GM20000 (cell line): Measurements from ENCODE around the gene TRAPPC10.

Experiments
- DNase-seq: peaks from one replicate; pipeline ENCODE4 v3.0.0; 2012; ENCODE audit warnings: low spot score
- CTCF ChIP-seq: IDR thresholded peaks from 2 replicates; pipeline ENCODE4 v1.5.1; 2012; ENCODE audit warnings: mild to moderate bottlenecking, control low read depth; ENCODE audit errors: extremely low read depth, missing control alignments

TRAPPC10 gene

GRCh38 chr21:43994646-43995045 lies 17.5 kb upstream of the TRAPPC10 start:
- no peak for DNase-seq
- TF ChIP-seq CTCF, result no peak

- no peak for TF ChIP-seq CTCF
- DNase-seq, result no peak
Measured at GRCh38 chr21:43995521-43996105, 16.5 kb upstream of the TRAPPC10 start.

GRCh38 chr21:43997766-43998742 lies 14.1 kb upstream of the TRAPPC10 start:
- TF ChIP-seq CTCF, result no peak
- no peak for DNase-seq

DNA sequence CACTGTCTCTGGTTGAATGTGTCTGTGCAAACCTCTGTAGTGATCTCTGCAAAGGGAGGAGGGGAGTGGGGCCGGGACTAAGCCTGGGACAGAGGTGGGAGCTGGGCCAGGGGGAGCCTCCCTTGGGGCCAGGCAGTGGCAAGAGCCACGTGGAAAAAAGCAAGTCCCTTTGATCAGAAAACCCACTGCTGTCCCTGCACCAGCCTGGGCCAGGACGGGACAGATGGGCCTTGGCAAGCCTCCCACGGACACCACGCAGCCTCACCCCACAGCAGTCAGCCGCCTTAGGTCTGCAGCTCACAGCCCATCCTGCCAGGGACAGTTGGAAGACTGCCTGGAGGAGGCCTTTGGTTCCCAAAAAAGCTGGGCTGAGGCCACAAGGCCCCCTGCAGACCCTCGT lies 11.7 kb upstream of the TRAPPC10 start:
- no peak for DNase-seq
- TF ChIP-seq CTCF, result no peak

DNA sequence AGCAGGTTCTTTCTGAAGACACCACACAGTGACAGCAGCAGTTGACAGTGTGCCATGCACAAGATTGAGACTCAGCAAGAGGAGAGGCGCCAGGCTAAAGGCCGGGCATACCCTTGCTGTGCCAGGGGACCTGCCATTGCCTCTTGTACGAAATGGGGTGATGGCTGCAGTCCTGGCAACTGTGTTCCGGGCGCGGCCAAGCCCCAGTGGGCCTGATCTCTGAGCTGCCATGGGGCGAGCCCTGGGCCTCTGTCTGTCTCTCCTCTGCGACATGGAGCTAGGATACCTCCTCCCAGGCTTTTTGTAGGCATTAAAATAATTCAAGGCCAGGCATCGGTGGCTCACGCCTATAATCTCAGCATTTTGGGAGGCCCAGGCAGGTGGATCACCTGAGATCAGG lies 9.6 kb upstream of the TRAPPC10 start:
- no peak for TF ChIP-seq CTCF
- DNase-seq, result no peak

DNA sequence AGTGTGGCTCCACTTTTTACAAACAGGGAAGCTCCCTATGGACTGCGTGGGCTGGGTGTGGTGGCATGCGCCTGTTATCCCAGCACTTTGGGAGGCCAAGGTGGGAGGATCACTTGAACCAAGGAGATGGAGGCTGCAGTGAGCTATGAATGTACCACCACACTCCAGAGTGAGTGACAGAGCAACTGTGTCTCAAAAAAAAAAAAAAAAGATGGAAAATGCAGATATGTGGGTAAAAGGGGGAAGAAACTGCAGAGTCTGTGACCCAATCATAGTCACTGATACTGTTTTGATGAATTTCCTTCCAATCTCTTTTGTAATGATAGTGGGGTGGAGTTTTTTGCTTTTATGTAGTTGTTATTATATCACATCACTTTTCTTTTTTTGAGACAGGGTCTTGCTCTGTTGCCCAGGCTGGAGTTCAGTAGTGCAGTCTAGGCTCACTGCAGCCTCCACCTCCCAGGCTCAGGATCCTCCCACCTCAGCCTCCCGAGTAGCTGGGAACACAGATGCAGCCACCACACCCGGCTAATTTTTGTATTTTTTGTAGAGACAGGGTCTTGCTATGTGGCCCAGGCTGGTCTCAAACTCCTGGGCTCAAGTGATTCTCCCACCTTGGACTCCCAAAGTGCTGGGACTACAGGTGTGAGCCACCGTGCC lies 8.7 kb upstream of the TRAPPC10 start:
- no peak for DNase-seq
- TF ChIP-seq CTCF, result no peak

GRCh38 chr21:44005071-44005470 lies 7.0 kb upstream of the TRAPPC10 start:
- no peak for TF ChIP-seq CTCF

More at GRCh38 chr21:44005071-44005470, 7.0 kb upstream of the TRAPPC10 start:
- DNase-seq, result no peak
